Large intestine (tissue), 12 donors: ENCODE data around the gene CCDC86. TPM values are rescaled to one million over a fixed set of nuclear protein-coding genes. Genes with fewer than 3 reads are reported as not detected.

Experiments used
- DNase-seq, 2 donors: peaks; one replicate each; pipeline versions ENCODE4 v3.0.0 to v3.0.0-alpha.2; 2013
- H3K27ac ChIP-seq: one replicate; pipeline ENCODE4 v1.5.1; 2013; ENCODE audit warnings: low read length
- H3K27me3 ChIP-seq: 2 replicates; pipeline ENCODE4 v1.6.1; 2013; ENCODE audit warnings: low read length; ENCODE audit not compliant: control insufficient read depth, insufficient read depth
- H3K36me3 ChIP-seq: 2 replicates; pipeline ENCODE4 v1.6.1; 2013; ENCODE audit warnings: low read length; ENCODE audit not compliant: control insufficient read depth, insufficient read depth
- H3K4me1 ChIP-seq: one replicate; pipeline ENCODE4 v1.6.1; 2013; ENCODE audit warnings: low read length; ENCODE audit not compliant: control insufficient read depth, insufficient read depth
- H3K4me3 ChIP-seq: one replicate; pipeline ENCODE4 v1.5.1; 2013; ENCODE audit warnings: low read length
- H3K9me3 ChIP-seq: one replicate; pipeline ENCODE4 v1.6.1; 2013; ENCODE audit warnings: mild to moderate bottlenecking, low read depth, low read length, moderate library complexity; ENCODE audit not compliant: control insufficient read depth
- WGBS: methylation state at CpG from one replicate; pipeline ENCODE4 v1.1.5; 2013; ENCODE audit warnings: low lambda C conversion rate; ENCODE audit not compliant: insufficient coverage; 5-methylcytosine and 5-hydroxymethylcytosine counted together
- long read RNA-seq, 11 donors: transcript quantifications; one replicate each; lab custom pipeline, GENCODE V29; 2026
- polyA plus RNA-seq: library from polyadenylated mRNA; unstranded; fragments of 120-200 nt; gene quantifications from one replicate; pipeline ENCODE4 v1.2.1, GENCODE V29; 2013

CCDC86 gene
- 21.6 TPM for polyA plus RNA-seq
- long read RNA-seq, donor 1, transcript CCDC86-201 (4 exons, 1,893 nt): major isoform, 5 of 6 reads
- long read RNA-seq, donor 1, partial matches to known transcripts: 0 of 6 reads
- long read RNA-seq, donor 1, other reads (novel, unspliced or antisense): 0 of 6 reads
- long read RNA-seq, donor 2, transcript CCDC86-201 (4 exons, 1,893 nt): major isoform, 11 of 12 reads
- long read RNA-seq, donor 2, partial matches to known transcripts: 0 of 12 reads
- long read RNA-seq, donor 2, other reads (novel, unspliced or antisense): 0 of 12 reads
- long read RNA-seq, donor 3: 0 reads
- long read RNA-seq, donor 4, partial matches to known transcripts: 0 of 1 reads
- long read RNA-seq, donor 4, other reads (novel, unspliced or antisense): 0 of 1 reads
- long read RNA-seq, donor 5, transcript CCDC86-201 (4 exons, 1,893 nt): major isoform, 5 of 5 reads
- long read RNA-seq, donor 5, partial matches to known transcripts: 0 of 5 reads
- long read RNA-seq, donor 5, other reads (novel, unspliced or antisense): 0 of 5 reads
- long read RNA-seq, donor 6, transcript CCDC86-201 (4 exons, 1,893 nt): major isoform, 7 of 21 reads
- long read RNA-seq, donor 6, partial matches to known transcripts: 14 of 21 reads
- long read RNA-seq, donor 6, other reads (novel, unspliced or antisense): 0 of 21 reads
- long read RNA-seq, donor 7, transcript CCDC86-201 (4 exons, 1,893 nt): major isoform, 6 of 7 reads
- long read RNA-seq, donor 7, partial matches to known transcripts: 0 of 7 reads
- long read RNA-seq, donor 7, other reads (novel, unspliced or antisense): 0 of 7 reads
- long read RNA-seq, donor 8, transcript CCDC86-201 (4 exons, 1,893 nt): major isoform, 6 of 6 reads
- long read RNA-seq, donor 8, partial matches to known transcripts: 0 of 6 reads
- long read RNA-seq, donor 8, other reads (novel, unspliced or antisense): 0 of 6 reads
- long read RNA-seq, donor 9, partial matches to known transcripts: 17 of 34 reads
- long read RNA-seq, donor 9, other reads (novel, unspliced or antisense): 17 of 34 reads
- long read RNA-seq, donor 10, transcript CCDC86-201 (4 exons, 1,893 nt): major isoform, 12 of 12 reads
- long read RNA-seq, donor 10, partial matches to known transcripts: 0 of 12 reads
- long read RNA-seq, donor 10, other reads (novel, unspliced or antisense): 0 of 12 reads
- long read RNA-seq, donor 11, partial matches to known transcripts: 0 of 5 reads
- long read RNA-seq, donor 11, other reads (novel, unspliced or antisense): 0 of 5 reads

- H3K4me1 ChIP-seq: peaks cover 22% of the 10 kb centered on the region
- WGBS: 0% methylated on average over 1 of the region's 57 CpGs
These were observed at the start of gene CCDC86 for GRCh38 chr11:60841797-60842667. Gene CCDC86 (plus strand): TSS chr11:60842113. CDS start chr11:60842125, 12 bp downstream.

GRCh38 chr11:60792521-60792920 is 49.4 kb upstream of the CCDC86 start:
- H3K36me3 ChIP-seq: no peaks in the 10 kb centered on the region
- H3K4me3 ChIP-seq: no peak overlapping the region
- peaks cover 1% of the 10 kb centered on the region for H3K4me1 ChIP-seq
- WGBS: no CpG with 5 or more reads among the region's 3 CpGs
- no peak overlapping the region for H3K27ac ChIP-seq
- H3K9me3 ChIP-seq: no peaks in the 10 kb centered on the region
- H3K27me3 ChIP-seq: no peaks in the 10 kb centered on the region
- no peak for DNase-seq

More at GRCh38 chr11:60841797-60842667, at the start of gene CCDC86:
- H3K9me3 ChIP-seq: no peaks in the 10 kb centered on the region
- H3K4me3 ChIP-seq: peak within 1 kb of the TSS; percentile 90
- no peaks in the 10 kb centered on the region for H3K36me3 ChIP-seq
- no peaks in the 10 kb centered on the region for H3K27me3 ChIP-seq
- peak; percentile 98 for DNase-seq
- H3K27ac ChIP-seq: peak within 1 kb of the TSS; percentile 77

- Histone ChIP-seq H3K27me3 (peaks cover 6% of the 10 kb centered on the region), H3K9me3 (no peaks in the 10 kb centered on the region), H3K27ac (no peak overlapping the region), H3K4me1 (no peaks in the 10 kb centered on the region), H3K4me3 (no peak overlapping the region), H3K36me3 (no peaks in the 10 kb centered on the region)
- WGBS: no CpG with 5 or more reads among the region's 6 CpGs
- no peak for DNase-seq
These were observed 46.6 kb upstream of the CCDC86 start for GRCh38 chr11:60795291-60795690.

GRCh38 chr11:60797846-60798630 is 43.9 kb upstream of the CCDC86 start:
- no peaks in the 10 kb centered on the region for H3K4me1 ChIP-seq
- H3K36me3 ChIP-seq: no peaks in the 10 kb centered on the region
- no CpG with 5 or more reads among the region's 17 CpGs for WGBS

GRCh38 chr11:60798631-60799030 is 43.3 kb upstream of the CCDC86 start:
- H3K27ac ChIP-seq: no peak overlapping the region

More at GRCh38 chr11:60797846-60798630, 43.9 kb upstream of the CCDC86 start:
- H3K27me3 ChIP-seq: peaks cover 6% of the 10 kb centered on the region
- no peak overlapping the region for H3K4me3 ChIP-seq
- no peaks in the 10 kb centered on the region for H3K9me3 ChIP-seq
- no peak for DNase-seq
- H3K27ac ChIP-seq: no peak overlapping the region

GRCh38 chr11:60801194-60801593 is 40.7 kb upstream of the CCDC86 start:
- H3K4me3 ChIP-seq: no peak overlapping the region
- H3K9me3 ChIP-seq: no peaks in the 10 kb centered on the region
- DNase-seq: no peak
- H3K27ac ChIP-seq: no peak overlapping the region
- 100% methylated on average over 2 of the region's 10 CpGs for WGBS
- no peaks in the 10 kb centered on the region for H3K4me1 ChIP-seq
- peaks cover 9% of the 10 kb centered on the region for H3K27me3 ChIP-seq
- H3K36me3 ChIP-seq: no peaks in the 10 kb centered on the region

More at GRCh38 chr11:60798631-60799030, 43.3 kb upstream of the CCDC86 start:
- WGBS: no CpG with 5 or more reads among the region's 3 CpGs
- Histone ChIP-seq H3K4me3 (no peak overlapping the region), H3K4me1 (no peaks in the 10 kb centered on the region), H3K9me3 (no peaks in the 10 kb centered on the region), H3K36me3 (no peaks in the 10 kb centered on the region), H3K27me3 (peaks cover 9% of the 10 kb centered on the region)
- no peak for DNase-seq

GRCh38 chr11:60803273-60803936 is 38.5 kb upstream of the CCDC86 start:
- no peaks in the 10 kb centered on the region for H3K36me3 ChIP-seq
- no peak for DNase-seq

GRCh38 chr11:60809249-60809648 is 32.7 kb upstream of the CCDC86 start:
- Histone ChIP-seq H3K36me3 (no peaks in the 10 kb centered on the region), H3K27ac (no peak overlapping the region), H3K9me3 (peaks cover under 1% of the 10 kb centered on the region), H3K4me3 (no peak overlapping the region), H3K4me1 (peaks cover 14% of the 10 kb centered on the region), H3K27me3 (no peaks in the 10 kb centered on the region)
- no CpG with 5 or more reads among the region's 3 CpGs for WGBS
- DNase-seq: no peak

More at GRCh38 chr11:60803273-60803936, 38.5 kb upstream of the CCDC86 start:
- WGBS: 100% methylated on average over 1 of the region's 7 CpGs
- peaks cover 9% of the 10 kb centered on the region for H3K27me3 ChIP-seq
- H3K4me1 ChIP-seq: no peaks in the 10 kb centered on the region
- no peaks in the 10 kb centered on the region for H3K9me3 ChIP-seq
- H3K4me3 ChIP-seq: no peak overlapping the region
- no peak overlapping the region for H3K27ac ChIP-seq
